Esophagus muscularis mucosa (tissue), 3 donors: ENCODE measurements around the gene DNAH9.

Experiments
- POLR2A ChIP-seq: fragments of 450-650 bp; IDR thresholded peaks from one replicate; pipeline ENCODE4 v1.6.1; 2017; ENCODE audit warnings: antibody characterized with exemption, moderate library complexity, mild to moderate bottlenecking, low read depth
- TF ChIP-seq, protein P1 (sequence below), 3 experiments: fragments of 200-600 bp in 2 of 3; fragments of 450-650 bp in 1 of 3; sonication (generic) in 2 of 3; IDR thresholded peaks; one replicate each; pipeline ENCODE4 v1.5.1; 2017 to 2019; ENCODE audit warnings: antibody characterized with exemption in 3 of 3, mild to moderate bottlenecking in 2 of 3, moderate library complexity in 1 of 3

DNA sequence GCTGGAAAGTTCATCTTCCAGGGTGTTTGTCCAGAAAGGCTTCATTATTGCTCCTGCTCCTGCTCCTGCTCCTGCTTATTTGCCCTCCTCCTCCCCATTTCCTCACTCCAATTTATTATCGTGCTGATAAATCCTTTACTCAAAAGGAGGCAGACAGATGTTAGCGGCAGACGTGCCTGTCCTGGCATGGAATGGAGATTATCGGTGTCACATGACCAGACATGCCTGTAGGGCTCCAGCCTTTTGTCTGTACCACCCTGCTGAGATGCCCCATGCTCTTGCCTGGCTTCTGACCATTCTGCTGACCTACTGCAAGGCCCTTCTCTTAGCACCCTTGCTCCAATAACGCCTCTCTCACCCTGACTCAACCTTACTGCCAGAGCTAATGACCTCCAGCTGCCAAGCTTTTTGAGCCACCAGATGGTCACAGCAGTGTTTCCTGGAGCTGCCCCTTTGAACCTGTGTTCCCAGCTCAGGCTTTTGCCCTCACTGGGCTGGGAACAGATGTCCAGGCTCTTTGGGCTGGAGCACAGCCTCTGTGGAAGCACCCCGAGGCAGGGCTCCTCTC, 12.8 kb downstream of the DNAH9 start:
- TF ChIP-seq, protein P1, sequence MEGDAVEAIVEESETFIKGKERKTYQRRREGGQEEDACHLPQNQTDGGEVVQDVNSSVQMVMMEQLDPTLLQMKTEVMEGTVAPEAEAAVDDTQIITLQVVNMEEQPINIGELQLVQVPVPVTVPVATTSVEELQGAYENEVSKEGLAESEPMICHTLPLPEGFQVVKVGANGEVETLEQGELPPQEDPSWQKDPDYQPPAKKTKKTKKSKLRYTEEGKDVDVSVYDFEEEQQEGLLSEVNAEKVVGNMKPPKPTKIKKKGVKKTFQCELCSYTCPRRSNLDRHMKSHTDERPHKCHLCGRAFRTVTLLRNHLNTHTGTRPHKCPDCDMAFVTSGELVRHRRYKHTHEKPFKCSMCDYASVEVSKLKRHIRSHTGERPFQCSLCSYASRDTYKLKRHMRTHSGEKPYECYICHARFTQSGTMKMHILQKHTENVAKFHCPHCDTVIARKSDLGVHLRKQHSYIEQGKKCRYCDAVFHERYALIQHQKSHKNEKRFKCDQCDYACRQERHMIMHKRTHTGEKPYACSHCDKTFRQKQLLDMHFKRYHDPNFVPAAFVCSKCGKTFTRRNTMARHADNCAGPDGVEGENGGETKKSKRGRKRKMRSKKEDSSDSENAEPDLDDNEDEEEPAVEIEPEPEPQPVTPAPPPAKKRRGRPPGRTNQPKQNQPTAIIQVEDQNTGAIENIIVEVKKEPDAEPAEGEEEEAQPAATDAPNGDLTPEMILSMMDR (IDR thresholded peaks at IDR 0.05) = no peak
- no peak for TF ChIP-seq POLR2A
